Lung (tissue), 12 donors: ENCODE measurements around the gene THOC2. TPM values are rescaled to one million over a fixed set of nuclear protein-coding genes. Genes with fewer than 3 reads are reported as not detected.

Source experiments
- ATAC-seq: fragments of 200-7000 bp; cut with Tn5 transposase; one replicate; pipeline ENCODE4 v1.9.1; 2020; ENCODE audit warnings: moderate number of reproducible peaks; ENCODE audit not compliant: insufficient read depth, low FRiP score
- DNase-seq, 3 donors: peaks; one replicate each; pipeline ENCODE4 v3.0.0-alpha.2; 2013 to 2017
- H3K27ac ChIP-seq, 2 donors: one replicate each; pipeline ENCODE4 v1.5.1; 2013; ENCODE audit warnings: mild to moderate bottlenecking in 2 of 2, moderate library complexity in 2 of 2, control low read depth in 1 of 2, inconsistent platforms in 1 of 2, low read depth in 1 of 2, low read length in 1 of 2
- H3K27me3 ChIP-seq, 3 donors: one replicate each; pipeline ENCODE4 v1.5.1; 2013; ENCODE audit warnings: low read length in 2 of 3; ENCODE audit not compliant: control insufficient read depth in 3 of 3, insufficient read depth in 3 of 3
- H3K36me3 ChIP-seq, 4 donors: one replicate each; pipeline ENCODE4 v1.5.1; 2013; ENCODE audit warnings: low read length in 4 of 4, mild to moderate bottlenecking in 1 of 4, moderate library complexity in 1 of 4; ENCODE audit not compliant: control insufficient read depth in 4 of 4, insufficient read depth in 4 of 4
- H3K4me1 ChIP-seq, 5 donors: one replicate each; pipeline ENCODE4 v1.5.1; 2013; ENCODE audit warnings: low read length in 5 of 5, mild to moderate bottlenecking in 2 of 5, moderate library complexity in 1 of 5; ENCODE audit not compliant: control insufficient read depth in 5 of 5, insufficient read depth in 5 of 5
- H3K4me3 ChIP-seq: one replicate; pipeline ENCODE4 v1.5.1; 2013; ENCODE audit warnings: mild to moderate bottlenecking, control low read depth, moderate library complexity
- H3K9ac ChIP-seq, 2 donors: one replicate each; pipeline ENCODE4 v1.5.1; 2013; ENCODE audit warnings: low read length in 2 of 2, control low read depth in 1 of 2; ENCODE audit not compliant: insufficient read depth in 1 of 2
- H3K9me3 ChIP-seq, 4 donors: one replicate each; pipeline ENCODE4 v1.5.1; 2013; ENCODE audit warnings: low read length in 3 of 4, mild to moderate bottlenecking in 1 of 4, moderate library complexity in 1 of 4; ENCODE audit not compliant: control insufficient read depth in 4 of 4, insufficient read depth in 3 of 4
- WGBS, 2 donors: extraction: QIAGEN DNeasy Blood & Tissue Kit; methylation state at CpG; one replicate each; pipeline ENCODE4 v1.1.7; 2013; 5-methylcytosine and 5-hydroxymethylcytosine counted together
- polyA plus RNA-seq, 2 donors: library from polyadenylated mRNA; stranded (reverse); fragments of 200-250 nt; gene quantifications; one replicate each; pipeline ENCODE4 v1.2.1, GENCODE V29; 2013
- total RNA-seq, 2 donors: library from RNA; depleted of rRNA in 1 of 2; stranded (reverse); fragments of >200 nt in 1 of 2; gene quantifications; one replicate each; pipeline ENCODE4 v1.2.1, GENCODE V29; 2014 to 2021
- TF ChIP-seq, protein P1 (sequence below): IDR thresholded peaks from 2 replicates; pipeline ENCODE4 v1.5.1; 2012; ENCODE audit warnings: mild to moderate bottlenecking; ENCODE audit errors: control extremely low read depth, extremely low read depth
- donor health status: control.
- donor health status: control.
- donor health status: Bipolar disorder and iron deficiency.
- donor health status: healthy.
- donor health status: DM: yes; HTN: yes; CAD: no.

Gene THOC2
- total and polyA plus RNA-seq, 4 donors: 25.9 to 224 (median 71.7) TPM

DNA sequence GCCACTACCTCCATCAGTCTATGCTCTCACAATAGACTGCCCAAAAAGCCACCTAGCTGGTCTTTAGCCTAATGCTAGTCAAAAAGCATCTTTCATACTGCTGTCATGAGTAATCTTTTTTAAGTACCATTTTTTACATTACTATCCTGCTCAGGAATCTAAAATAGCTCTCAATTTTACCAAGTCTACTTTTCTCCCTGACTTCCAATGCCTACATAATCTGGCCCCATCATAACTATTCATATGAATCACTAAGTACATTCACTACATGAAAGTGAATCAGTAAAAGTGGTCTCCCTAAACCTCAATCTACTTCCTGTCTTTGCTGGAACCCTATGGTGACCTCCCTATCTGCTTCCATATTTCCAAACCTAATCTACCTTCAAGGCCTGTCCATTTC, 105.9 kb downstream of the THOC2 start:
- TF ChIP-seq, protein P1, sequence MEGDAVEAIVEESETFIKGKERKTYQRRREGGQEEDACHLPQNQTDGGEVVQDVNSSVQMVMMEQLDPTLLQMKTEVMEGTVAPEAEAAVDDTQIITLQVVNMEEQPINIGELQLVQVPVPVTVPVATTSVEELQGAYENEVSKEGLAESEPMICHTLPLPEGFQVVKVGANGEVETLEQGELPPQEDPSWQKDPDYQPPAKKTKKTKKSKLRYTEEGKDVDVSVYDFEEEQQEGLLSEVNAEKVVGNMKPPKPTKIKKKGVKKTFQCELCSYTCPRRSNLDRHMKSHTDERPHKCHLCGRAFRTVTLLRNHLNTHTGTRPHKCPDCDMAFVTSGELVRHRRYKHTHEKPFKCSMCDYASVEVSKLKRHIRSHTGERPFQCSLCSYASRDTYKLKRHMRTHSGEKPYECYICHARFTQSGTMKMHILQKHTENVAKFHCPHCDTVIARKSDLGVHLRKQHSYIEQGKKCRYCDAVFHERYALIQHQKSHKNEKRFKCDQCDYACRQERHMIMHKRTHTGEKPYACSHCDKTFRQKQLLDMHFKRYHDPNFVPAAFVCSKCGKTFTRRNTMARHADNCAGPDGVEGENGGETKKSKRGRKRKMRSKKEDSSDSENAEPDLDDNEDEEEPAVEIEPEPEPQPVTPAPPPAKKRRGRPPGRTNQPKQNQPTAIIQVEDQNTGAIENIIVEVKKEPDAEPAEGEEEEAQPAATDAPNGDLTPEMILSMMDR: no peak
- H3K36me3 ChIP-seq: peaks cover 0 to 8% (median 4%) of the 10 kb centered on the region in 4 donors
- peak; percentile 48 for ATAC-seq

DNA sequence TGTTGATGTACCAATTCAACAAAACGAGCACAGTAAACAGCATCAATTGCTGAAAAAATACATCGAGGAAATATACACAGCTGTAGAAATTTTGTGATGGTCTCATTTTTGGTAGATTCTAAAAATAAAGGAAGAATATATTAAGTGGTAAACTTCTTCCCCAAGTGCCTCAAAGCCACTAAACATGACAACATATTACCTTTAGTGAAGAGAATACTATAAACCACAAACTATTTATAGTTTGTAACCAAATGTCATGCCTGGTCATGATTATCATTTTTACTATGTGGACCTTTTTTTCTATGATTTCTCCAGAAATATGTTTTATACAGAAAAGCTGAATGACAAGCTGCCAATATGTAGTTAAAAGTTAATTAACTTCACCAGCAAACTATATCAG, 106.9 kb downstream of the THOC2 start:
- H3K27ac ChIP-seq: no peak overlapping the region
- TF ChIP-seq, protein P1: no peak
- DNase-seq: no peak
- H3K9me3 ChIP-seq: no peaks in the 10 kb centered on the region
- H3K9ac ChIP-seq: no peak overlapping the region
- 72 to 91% methylated on average over 2 of the region's 2 CpGs for WGBS, 2 donors
- H3K36me3 ChIP-seq: peaks cover 0 to 9% (median 2%) of the 10 kb centered on the region in 4 donors
- no peaks in the 10 kb centered on the region for H3K4me1 ChIP-seq
- no peaks in the 10 kb centered on the region for H3K27me3 ChIP-seq
- ATAC-seq: no peak
- H3K4me3 ChIP-seq: no peak overlapping the region

More for the DNA sequence above, 105.9 kb downstream of the THOC2 start:
- H3K27ac ChIP-seq: no peak overlapping the region
- no peaks in the 10 kb centered on the region for H3K9me3 ChIP-seq
- no peak overlapping the region for H3K9ac ChIP-seq
- H3K4me1 ChIP-seq: no peaks in the 10 kb centered on the region
- H3K4me3 ChIP-seq: no peak overlapping the region
- H3K27me3 ChIP-seq: no peaks in the 10 kb centered on the region
- no peak for DNase-seq

DNA sequence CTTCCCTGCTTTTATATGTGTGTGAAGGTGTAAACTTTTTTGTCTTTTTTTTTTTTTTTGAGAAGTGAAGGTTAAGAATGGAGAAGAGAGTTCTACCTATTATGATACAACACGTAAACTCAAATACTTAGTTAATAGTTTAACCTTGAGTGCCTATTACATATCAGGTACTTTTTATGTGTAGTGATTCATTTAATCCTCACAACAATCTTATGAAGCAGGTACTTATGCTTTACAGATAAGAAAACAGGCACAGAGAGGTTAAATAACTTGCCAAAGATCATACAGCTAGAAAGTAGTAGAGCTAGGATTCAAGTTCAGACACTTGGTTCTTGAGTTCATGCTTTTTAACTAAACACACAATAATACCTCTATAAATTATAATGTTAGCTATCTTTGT, 107.4 kb downstream of the THOC2 start:
- peaks cover 0 to 9% (median 1%) of the 10 kb centered on the region in 4 donors for H3K36me3 ChIP-seq
- peak; percentile 39 for ATAC-seq
- DNase-seq: no peak
- no peaks in the 10 kb centered on the region for H3K27me3 ChIP-seq
- TF ChIP-seq, protein P1: no peak
- no peak overlapping the region for H3K9ac ChIP-seq
- no peaks in the 10 kb centered on the region for H3K9me3 ChIP-seq
- H3K4me3 ChIP-seq: no peak overlapping the region
- H3K4me1 ChIP-seq: no peaks in the 10 kb centered on the region
- 57 to 92% methylated on average over 1 of the region's 1 CpG for WGBS, 2 donors
- H3K27ac ChIP-seq: no peak overlapping the region

DNA sequence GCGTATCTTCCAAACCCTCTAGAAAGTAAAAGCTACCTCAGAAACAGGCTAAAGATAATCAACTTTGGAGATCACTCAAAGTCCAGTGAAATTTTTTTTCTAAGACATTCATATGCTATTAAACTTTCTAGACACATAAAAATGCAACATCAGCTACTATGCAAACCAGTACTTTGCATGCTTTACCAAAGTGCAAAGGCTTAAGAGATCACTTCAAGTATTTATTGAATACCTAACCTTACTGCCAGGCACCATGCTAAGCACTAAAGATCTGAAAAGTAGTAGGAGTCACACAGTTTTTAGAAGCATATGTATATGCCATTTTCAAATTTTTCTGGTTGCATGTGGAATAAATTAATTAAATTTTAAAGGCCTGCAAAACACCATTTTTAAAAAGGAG, 115.8 kb downstream of the THOC2 start:
- Histone ChIP-seq H3K4me1 (no peaks in the 10 kb centered on the region), H3K9ac (no peak overlapping the region), H3K9me3 (no peaks in the 10 kb centered on the region), H3K27ac (no peak overlapping the region), H3K36me3 (peaks cover 0 to 3% (median 1%) of the 10 kb centered on the region in 4 donors), H3K4me3 (no peak overlapping the region), H3K27me3 (no peaks in the 10 kb centered on the region)
- ATAC-seq (no peak), DNase-seq (no peak)
- 90 to 95% methylated on average over 1 of the region's 1 CpG for WGBS, 2 donors
- TF ChIP-seq, protein P1: no peak
